Stimulated activated memory B cell treated with anti-CD40 and anti-IgM and Interleukin-4, amounts not matched to agents 10 μg/mL and 1 μg/mL and 100 μg/mL, for 72 hours (primary cell): ENCODE data around the gene TNFSF15.

Source experiments
- ATAC-seq: fragments of 150-1000 bp; cut with Tn5 transposase; 2 replicates; pipeline ENCODE4 v1.10.0; 2021
- H3K27ac Mint-ChIP-seq: one replicate; pipeline ENCODE4 v1.8.0; 2022; ENCODE audit warnings: mild to moderate bottlenecking, mixed read lengths
- H3K27me3 Mint-ChIP-seq: one replicate; pipeline ENCODE4 v1.8.0; 2022; ENCODE audit warnings: mixed read lengths
- H3K36me3 Mint-ChIP-seq: one replicate; pipeline ENCODE4 v1.8.0; 2022; ENCODE audit warnings: mixed read lengths
- H3K4me1 Mint-ChIP-seq: one replicate; pipeline ENCODE4 v1.8.0; 2022; ENCODE audit warnings: mixed read lengths
- H3K4me3 Mint-ChIP-seq: one replicate; pipeline ENCODE4 v1.8.0; 2022; ENCODE audit warnings: mild to moderate bottlenecking, moderate library complexity, mixed read lengths
- H3K9me3 Mint-ChIP-seq: one replicate; pipeline ENCODE4 v1.8.0; 2022; ENCODE audit warnings: mixed read lengths

TNFSF15 gene

DNA sequence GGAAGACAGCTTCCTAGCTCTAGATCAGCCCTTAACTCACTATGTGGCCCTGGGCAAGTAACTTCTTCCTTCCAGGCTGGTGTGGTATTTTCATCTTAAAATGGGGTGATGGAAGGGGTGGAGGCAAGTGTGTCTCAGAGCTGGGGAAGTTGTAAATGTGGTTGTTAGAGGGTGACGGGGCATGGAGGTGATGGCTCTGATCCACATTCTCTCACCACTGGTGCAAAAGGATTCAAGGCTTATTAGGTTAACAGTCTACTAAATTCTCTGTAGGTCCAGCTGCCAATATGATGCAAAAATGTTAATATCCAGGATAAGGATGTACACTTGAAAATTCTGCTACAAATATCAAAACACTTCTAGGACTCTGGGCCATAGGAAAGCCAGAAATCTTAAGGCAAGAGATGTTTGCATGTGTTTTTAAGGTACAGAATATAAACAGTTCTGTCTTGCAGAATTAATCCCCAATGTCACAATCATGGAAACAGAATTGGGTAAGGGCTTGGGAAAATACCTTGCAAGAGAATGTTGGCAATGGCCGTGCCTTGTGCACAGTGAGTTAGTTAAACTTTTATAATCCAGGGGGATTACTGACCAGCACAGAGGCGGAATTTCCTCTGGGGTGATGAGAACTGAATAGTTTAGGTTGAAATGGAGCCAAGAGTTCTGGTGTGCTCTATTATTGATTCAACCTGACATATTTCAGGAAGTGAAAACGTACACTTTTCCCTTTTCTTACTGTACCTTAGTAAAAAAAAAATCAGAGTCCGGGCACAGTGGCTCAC, 19.8 kb downstream of the TNFSF15 start:
- H3K27ac Mint-ChIP-seq: no peak overlapping the region

DNA sequence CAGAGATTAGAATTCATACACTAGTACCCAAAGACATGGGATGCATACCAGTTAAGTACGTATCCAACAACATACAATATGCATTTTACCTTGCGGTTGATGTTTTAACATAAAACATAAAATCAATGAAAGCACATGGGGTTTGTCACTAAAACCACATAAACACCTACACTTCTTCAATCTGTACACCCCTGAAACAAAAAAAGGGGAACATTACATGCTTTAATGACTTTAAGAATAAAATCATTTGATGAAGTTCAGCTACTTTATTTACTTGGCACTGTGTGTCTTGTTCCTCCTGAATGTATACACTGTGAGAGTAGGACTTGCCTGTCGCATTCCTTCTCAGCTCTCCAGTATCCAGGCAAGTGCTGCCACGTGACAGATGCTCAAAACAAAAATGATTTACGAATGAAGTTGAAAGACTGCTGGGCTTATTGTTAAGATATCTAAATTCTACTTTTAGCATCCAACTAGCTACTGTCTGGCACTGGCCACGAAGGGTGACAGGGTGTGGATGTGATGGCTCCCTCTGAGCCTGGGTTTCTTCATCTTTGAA, 21.0 kb downstream of the TNFSF15 start:
- peaks cover 14% of the 10 kb centered on the region for H3K27me3 Mint-ChIP-seq
- no peak overlapping the region for H3K4me3 Mint-ChIP-seq
- no peaks in the 10 kb centered on the region for H3K36me3 Mint-ChIP-seq
- peak; percentile 78 for ATAC-seq
- no peaks in the 10 kb centered on the region for H3K9me3 Mint-ChIP-seq
- H3K4me1 Mint-ChIP-seq: peaks cover 55% of the 10 kb centered on the region
- no peak overlapping the region for H3K27ac Mint-ChIP-seq

More for the DNA sequence above, 19.8 kb downstream of the TNFSF15 start:
- Mint-ChIP-seq H3K4me1 (peaks cover 63% of the 10 kb centered on the region), H3K36me3 (no peaks in the 10 kb centered on the region), H3K9me3 (no peaks in the 10 kb centered on the region), H3K4me3 (no peak overlapping the region), H3K27me3 (peaks cover 8% of the 10 kb centered on the region)
- no peak for ATAC-seq

DNA sequence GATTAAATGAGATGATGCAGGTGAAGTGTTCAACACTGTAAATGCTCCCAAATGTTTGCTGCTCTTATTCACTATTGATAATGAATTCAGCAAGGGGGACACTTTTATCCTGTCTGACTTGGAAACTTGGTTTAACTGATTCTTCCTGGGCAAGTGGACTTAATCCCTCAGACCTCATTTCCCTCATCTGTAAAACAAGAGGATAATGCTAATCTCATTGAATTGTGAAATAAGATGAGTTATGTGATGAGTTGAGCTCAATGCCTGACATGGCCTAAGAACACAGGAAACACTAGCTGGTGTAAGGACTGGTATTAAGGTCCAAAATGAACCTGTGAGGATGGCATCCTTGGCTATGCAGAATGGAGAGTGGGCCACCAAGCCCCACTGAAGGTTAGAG, 23.3 kb downstream of the TNFSF15 start:
- H3K9me3 Mint-ChIP-seq: no peaks in the 10 kb centered on the region
- no peak overlapping the region for H3K4me3 Mint-ChIP-seq
- no peaks in the 10 kb centered on the region for H3K36me3 Mint-ChIP-seq
- H3K27me3 Mint-ChIP-seq: peaks cover 30% of the 10 kb centered on the region
- no peak for ATAC-seq
- H3K4me1 Mint-ChIP-seq: peaks cover 48% of the 10 kb centered on the region
- no peak overlapping the region for H3K27ac Mint-ChIP-seq

DNA sequence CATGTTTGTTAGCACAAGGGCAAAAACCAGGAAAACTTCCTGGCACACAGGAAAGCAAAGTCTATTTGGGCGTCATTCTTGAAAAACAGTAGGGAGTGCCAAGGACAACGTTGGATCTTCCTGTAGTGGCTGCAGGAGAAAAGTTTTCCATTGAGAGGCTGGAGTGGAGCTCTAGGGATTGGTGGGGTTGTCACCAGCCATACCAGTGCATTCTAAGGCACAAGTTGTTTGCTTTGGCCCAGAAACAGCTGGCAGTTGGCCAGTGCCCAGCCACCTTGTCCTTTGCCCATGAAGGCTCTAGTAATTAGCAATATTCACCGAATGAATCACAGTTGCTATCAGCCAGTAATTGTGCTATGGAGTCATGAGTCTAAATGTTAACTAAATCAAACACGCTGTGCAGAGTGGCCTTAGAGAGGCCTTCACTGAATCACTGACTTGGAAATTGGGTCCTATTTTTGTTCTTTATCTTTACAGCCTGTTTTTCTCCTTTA, 26.4 kb downstream of the TNFSF15 start:
- no peak overlapping the region for H3K4me3 Mint-ChIP-seq
- no peak overlapping the region for H3K27ac Mint-ChIP-seq
- no peak for ATAC-seq
- no peaks in the 10 kb centered on the region for H3K36me3 Mint-ChIP-seq
- H3K9me3 Mint-ChIP-seq: no peaks in the 10 kb centered on the region
- peaks cover 40% of the 10 kb centered on the region for H3K27me3 Mint-ChIP-seq
- H3K4me1 Mint-ChIP-seq: peaks cover 49% of the 10 kb centered on the region

DNA sequence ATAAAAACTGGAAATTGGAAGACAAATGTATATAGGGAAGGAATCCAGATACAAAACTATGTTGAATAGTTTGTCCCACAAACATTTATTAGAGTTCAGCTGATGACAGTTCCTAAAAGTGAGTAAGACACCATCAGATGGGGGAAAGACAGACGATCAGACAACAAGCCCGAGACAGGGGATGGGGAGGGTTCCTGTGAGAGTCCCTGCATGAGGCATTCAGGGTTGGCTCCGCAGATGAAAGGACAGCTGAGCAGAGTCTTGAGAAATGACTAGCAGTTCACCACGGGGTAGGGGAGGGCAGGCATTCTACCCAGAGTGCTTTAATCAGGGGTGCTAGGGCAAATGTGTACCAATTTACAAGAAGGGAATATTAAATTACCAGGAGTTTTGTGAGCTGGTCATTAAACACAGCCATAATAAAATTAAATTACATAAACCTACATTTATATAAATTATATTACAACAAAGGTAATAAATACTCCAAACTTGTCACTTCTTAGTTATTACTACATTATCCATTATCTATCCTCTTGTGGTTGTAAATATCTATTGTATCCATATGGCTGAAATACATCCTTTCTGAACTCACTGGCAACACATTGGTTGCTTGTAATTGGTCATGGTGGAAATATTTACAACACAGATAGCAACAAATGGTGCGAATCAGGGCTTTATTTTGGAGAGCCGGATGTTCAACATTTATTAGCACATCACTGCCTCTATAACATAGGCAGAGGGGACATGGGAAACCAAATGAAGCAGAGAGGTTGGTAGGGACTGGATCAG, 27.8 kb downstream of the TNFSF15 start:
- Mint-ChIP-seq H3K27me3 (peaks cover 40% of the 10 kb centered on the region), H3K4me1 (peaks cover 42% of the 10 kb centered on the region), H3K36me3 (no peaks in the 10 kb centered on the region), H3K27ac (no peak overlapping the region), H3K4me3 (no peak overlapping the region), H3K9me3 (no peaks in the 10 kb centered on the region)
- no peak for ATAC-seq

DNA sequence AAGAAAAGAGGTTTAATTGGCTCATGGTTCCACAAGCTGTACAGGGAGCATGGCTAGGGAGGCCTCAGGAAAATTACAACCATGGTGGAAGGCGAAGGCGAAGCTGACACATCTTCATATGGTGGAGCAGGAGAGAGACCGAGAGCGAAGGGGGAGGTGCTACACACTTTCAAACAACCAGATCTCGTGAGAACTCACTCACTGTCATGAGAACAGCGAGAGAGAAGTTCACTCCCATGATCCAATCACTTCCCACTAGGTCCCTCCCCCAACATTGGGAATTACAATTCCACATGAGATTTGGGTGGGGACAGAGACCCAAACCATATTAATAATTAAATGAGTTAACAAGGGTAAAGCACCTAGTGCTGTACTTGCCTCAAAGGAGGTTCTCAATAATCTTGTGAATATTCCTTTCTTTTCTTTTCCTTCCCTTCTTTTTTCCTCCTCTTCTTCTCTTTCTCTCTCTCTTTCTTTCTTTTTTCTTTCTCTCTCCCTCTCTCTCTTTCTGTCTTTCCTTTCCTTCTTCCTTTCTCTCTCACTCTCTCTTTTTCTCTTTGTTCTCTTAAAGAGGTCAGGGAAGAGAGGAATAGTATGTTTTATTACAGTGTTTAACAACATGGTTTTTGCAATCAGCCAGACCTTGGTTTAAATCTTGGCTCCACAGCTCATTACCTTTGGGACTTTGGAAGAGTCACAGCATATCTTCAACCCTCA, 29.0 kb downstream of the TNFSF15 start:
- peak overlapping the region; percentile 8 for H3K4me3 Mint-ChIP-seq
- peaks cover 40% of the 10 kb centered on the region for H3K27me3 Mint-ChIP-seq
- H3K9me3 Mint-ChIP-seq: no peaks in the 10 kb centered on the region
- H3K4me1 Mint-ChIP-seq: peaks cover 36% of the 10 kb centered on the region
- H3K36me3 Mint-ChIP-seq: no peaks in the 10 kb centered on the region
- ATAC-seq: no peak
- H3K27ac Mint-ChIP-seq: no peak overlapping the region

DNA sequence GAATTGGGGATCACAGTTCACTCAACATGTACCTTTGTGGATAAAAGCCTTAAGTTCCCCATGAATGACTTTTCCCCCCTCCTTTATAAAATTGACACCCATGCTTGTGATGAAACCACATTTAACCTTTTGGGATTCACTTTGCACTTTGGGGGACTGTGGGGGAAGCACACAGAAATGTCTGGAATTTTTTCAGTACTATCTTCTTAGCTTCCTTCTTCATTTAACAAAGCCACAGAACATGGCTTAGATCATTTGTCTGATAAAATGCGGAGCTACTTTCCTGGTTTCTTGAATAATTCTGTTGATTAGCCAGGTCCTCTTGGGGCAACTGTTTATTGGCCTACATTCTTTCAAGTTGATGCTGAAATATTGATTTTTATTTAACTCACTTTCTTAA, 29.9 kb downstream of the TNFSF15 start:
- Mint-ChIP-seq H3K36me3 (no peaks in the 10 kb centered on the region), H3K4me1 (peaks cover 31% of the 10 kb centered on the region), H3K27ac (no peak overlapping the region), H3K27me3 (peaks cover 32% of the 10 kb centered on the region), H3K9me3 (no peaks in the 10 kb centered on the region), H3K4me3 (no peak overlapping the region)
- ATAC-seq: no peak

DNA sequence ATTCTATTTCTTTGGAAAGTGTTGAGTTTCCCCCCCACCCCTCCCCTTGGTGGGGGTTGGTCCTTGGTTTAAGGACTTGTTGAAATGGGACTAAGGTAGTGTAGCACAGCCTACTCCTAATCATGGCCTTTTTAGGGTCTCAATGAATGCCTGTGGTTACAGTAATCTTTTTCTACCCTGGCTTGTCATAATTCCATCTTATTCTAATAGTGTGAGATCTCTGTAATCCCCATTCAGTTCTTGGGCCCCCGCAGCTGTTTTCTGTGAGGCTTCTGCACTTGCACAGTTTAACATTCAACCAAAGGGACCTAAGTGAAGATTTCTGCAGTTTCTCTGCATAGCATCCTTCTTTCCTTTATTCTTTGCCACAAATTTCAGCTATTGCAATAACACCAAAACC, 30.7 kb downstream of the TNFSF15 start:
- Mint-ChIP-seq H3K27me3 (peaks cover 27% of the 10 kb centered on the region), H3K27ac (no peak overlapping the region), H3K4me1 (peaks cover 31% of the 10 kb centered on the region), H3K36me3 (no peaks in the 10 kb centered on the region), H3K9me3 (no peaks in the 10 kb centered on the region), H3K4me3 (no peak overlapping the region)
- no peak for ATAC-seq

DNA sequence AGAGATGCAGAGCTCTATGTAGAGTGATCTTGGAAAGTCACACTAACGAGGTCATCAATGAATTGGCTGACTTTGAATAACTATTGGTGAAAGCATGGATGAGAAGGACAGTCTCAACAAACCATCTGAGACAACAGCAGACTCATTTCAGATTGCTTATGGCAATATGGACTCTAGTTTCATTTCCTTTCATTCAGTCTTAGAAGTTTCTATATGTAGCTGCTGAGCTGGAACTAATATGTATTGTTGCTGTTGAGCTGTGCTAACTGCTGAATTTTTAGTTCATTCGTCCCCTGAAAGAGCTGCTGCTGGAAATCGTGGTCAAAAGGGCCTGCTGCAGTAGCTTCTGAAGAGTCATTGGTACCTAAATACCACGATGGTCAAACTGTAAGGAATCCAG, 31.3 kb downstream of the TNFSF15 start:
- ATAC-seq: peak; percentile 70
- Mint-ChIP-seq H3K27ac (no peak overlapping the region), H3K9me3 (no peaks in the 10 kb centered on the region), H3K36me3 (no peaks in the 10 kb centered on the region), H3K4me3 (no peak overlapping the region), H3K4me1 (peaks cover 31% of the 10 kb centered on the region), H3K27me3 (peaks cover 27% of the 10 kb centered on the region)

DNA sequence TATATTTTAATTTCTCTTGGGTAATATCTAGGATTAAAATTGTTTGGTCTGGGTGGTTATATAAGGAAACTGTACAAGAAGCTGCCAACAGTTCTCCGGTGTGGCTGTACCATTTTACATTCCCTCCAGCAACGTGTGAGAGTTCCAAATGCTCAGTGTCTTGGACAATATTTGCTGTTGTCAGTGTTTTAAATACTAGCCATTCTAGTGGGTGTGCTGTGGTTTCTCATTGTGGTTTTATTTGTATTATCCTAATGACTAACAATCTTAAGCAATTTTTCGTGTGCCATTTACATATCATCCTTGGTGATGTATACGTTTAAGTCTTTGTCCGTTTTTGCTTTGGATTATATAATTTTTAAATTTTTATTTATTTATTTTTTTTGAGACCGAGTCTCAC, 34.0 kb downstream of the TNFSF15 start:
- no peak overlapping the region for H3K4me3 Mint-ChIP-seq
- H3K9me3 Mint-ChIP-seq: no peaks in the 10 kb centered on the region

DNA sequence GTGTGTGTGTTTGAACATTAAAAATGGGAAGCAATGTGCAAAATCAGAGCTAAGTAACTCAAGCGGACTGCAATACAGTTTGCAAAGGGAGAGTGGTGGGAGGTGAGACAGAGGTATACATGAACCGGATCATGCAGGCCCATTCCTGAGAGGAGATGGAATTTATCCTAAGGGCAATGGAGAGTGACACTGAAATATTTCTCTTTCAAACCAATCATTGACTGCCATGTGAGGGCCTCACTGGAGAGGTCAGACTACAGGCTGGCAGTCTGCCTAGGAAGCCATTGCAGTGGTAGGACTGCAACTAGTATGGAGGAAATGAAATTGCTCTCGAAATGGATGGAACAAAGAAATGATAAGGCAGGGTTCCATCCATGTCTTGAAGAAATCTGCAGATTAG, 34.8 kb downstream of the TNFSF15 start:
- Mint-ChIP-seq H3K4me1 (peaks cover 19% of the 10 kb centered on the region), H3K27ac (no peak overlapping the region), H3K9me3 (no peaks in the 10 kb centered on the region), H3K27me3 (no peaks in the 10 kb centered on the region), H3K36me3 (no peaks in the 10 kb centered on the region), H3K4me3 (no peak overlapping the region)
- ATAC-seq: no peak

More for the DNA sequence above, 34.0 kb downstream of the TNFSF15 start:
- Mint-ChIP-seq H3K27ac (no peak overlapping the region), H3K36me3 (no peaks in the 10 kb centered on the region), H3K27me3 (peaks cover 3% of the 10 kb centered on the region), H3K4me1 (peaks cover 27% of the 10 kb centered on the region)
- ATAC-seq: no peak

DNA sequence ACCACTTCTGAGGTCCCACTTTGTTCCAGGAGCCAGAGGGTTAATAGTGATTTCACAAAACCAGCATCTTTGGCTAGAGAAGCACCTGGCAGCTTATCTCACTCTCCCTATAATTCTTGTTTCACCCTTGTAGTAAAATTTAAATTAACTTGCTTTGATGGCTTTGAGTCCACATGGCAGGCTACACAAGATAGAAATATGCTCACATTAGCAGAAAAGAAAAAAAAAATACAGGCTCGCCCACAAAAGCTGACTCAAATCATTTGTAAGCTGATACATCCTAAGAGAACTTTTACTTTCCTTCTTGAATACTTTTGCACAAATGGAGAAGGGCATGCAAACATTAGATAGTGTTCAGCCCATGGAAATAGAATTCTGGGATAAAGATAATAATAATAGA, 36.2 kb downstream of the TNFSF15 start:
- no peak for ATAC-seq
- H3K27ac Mint-ChIP-seq: no peak overlapping the region

DNA sequence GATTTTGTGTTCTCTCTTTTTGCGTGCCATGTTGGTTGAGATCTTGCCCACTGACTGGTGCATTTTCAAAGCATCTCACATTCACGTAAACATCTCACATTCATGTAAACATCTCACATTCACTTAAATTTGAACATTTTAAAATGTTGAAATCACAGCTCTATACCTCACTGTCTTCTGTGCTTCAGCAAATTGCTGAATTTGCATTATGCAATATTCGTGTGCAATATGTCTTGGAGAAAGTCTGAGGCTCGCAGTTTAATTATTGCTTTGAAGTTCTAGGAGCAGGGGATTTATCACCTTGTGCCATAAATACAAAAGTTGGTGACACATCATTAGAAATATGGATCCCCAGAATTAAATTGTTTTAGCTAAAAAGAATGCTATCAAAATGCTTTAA, 42.6 kb downstream of the TNFSF15 start:
- Mint-ChIP-seq H3K4me1 (no peaks in the 10 kb centered on the region), H3K27me3 (no peaks in the 10 kb centered on the region), H3K27ac (no peak overlapping the region), H3K9me3 (no peaks in the 10 kb centered on the region), H3K4me3 (no peak overlapping the region), H3K36me3 (no peaks in the 10 kb centered on the region)
- ATAC-seq: no peak

More for the DNA sequence above, 36.2 kb downstream of the TNFSF15 start:
- H3K4me1 Mint-ChIP-seq: peaks cover 5% of the 10 kb centered on the region
- no peaks in the 10 kb centered on the region for H3K36me3 Mint-ChIP-seq
- H3K4me3 Mint-ChIP-seq: no peak overlapping the region
- H3K27me3 Mint-ChIP-seq: no peaks in the 10 kb centered on the region
- no peaks in the 10 kb centered on the region for H3K9me3 Mint-ChIP-seq

DNA sequence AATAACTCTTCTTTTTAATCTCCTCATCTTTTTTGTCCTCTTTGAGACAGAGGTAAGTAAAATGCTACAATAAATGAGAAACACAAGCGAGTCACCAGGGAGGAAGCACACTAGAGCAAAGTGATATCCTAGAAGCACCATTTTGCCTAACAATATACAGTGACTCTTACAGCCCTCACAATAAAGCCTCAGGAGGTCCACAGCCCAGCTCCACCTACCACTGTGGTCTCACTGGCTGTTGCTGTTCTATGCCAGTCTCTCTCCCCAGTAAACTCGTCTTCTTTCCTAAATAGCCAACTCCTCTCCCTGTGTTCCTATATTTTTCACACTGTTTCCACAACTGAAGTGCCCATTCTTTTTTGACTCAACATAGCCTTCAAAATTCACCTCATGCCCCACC, 44.3 kb downstream of the TNFSF15 start:
- Mint-ChIP-seq H3K27me3 (no peaks in the 10 kb centered on the region), H3K27ac (no peak overlapping the region), H3K9me3 (no peaks in the 10 kb centered on the region), H3K4me1 (peaks cover 8% of the 10 kb centered on the region), H3K4me3 (no peak overlapping the region), H3K36me3 (no peaks in the 10 kb centered on the region)
- no peak for ATAC-seq
